ENCODE results near the gene STK24. TPM values are rescaled to one million over a fixed set of nuclear protein-coding genes. Genes with fewer than 3 reads are reported as not detected.

Gene STK24
- total RNA-seq, 1 donor from 2014 or later, result 88.4 TPM

- no peak overlapping the region for H3K4me3 Mint-ChIP-seq
- no peaks in the 10 kb centered on the region for H3K27me3 Mint-ChIP-seq (ENCODE audit: low read depth)
- peaks cover 30% of the 10 kb centered on the region for H3K4me1 Mint-ChIP-seq
- no peak for DNase-seq (ENCODE audit: low spot score in 2 of 2, unreplicated experiment in 2 of 2)
- TF ChIP-seq, protein P1, sequence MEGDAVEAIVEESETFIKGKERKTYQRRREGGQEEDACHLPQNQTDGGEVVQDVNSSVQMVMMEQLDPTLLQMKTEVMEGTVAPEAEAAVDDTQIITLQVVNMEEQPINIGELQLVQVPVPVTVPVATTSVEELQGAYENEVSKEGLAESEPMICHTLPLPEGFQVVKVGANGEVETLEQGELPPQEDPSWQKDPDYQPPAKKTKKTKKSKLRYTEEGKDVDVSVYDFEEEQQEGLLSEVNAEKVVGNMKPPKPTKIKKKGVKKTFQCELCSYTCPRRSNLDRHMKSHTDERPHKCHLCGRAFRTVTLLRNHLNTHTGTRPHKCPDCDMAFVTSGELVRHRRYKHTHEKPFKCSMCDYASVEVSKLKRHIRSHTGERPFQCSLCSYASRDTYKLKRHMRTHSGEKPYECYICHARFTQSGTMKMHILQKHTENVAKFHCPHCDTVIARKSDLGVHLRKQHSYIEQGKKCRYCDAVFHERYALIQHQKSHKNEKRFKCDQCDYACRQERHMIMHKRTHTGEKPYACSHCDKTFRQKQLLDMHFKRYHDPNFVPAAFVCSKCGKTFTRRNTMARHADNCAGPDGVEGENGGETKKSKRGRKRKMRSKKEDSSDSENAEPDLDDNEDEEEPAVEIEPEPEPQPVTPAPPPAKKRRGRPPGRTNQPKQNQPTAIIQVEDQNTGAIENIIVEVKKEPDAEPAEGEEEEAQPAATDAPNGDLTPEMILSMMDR (IDR thresholded peaks at IDR 0.05; ENCODE audit: unreplicated experiment), result no peak
- H3K27ac Mint-ChIP-seq, result peak overlapping the region; percentile 64
- H3K9me3 Mint-ChIP-seq, result no peaks in the 10 kb centered on the region
- peaks cover 22% of the 10 kb centered on the region for H3K36me3 Mint-ChIP-seq
Measured at GRCh38 chr13:98495627-98496478, 81.1 kb downstream of the STK24 start.

DNA sequence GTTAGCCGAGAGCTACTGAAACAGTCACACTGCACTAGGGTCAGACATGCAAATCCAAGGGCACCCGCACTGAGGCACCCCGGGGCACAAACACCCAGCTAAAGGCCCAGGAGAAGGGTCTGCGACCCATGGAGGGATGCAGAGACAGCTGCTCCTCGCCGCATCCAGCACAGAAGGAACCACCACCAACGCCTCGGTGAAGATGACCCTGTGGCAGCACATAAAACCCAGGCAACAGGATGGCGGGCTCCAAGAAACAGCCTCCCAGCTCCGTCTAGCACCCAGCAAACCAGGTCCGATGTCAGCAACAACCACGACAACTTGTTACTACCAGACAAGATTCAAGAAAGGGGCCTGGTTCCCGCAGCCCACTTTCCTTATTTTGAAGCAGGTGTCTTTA is 82.1 kb downstream of the STK24 start:
- Mint-ChIP-seq H3K27me3 (ENCODE audit: low read depth) (no peaks in the 10 kb centered on the region), H3K36me3 (peaks cover 22% of the 10 kb centered on the region), H3K4me1 (peaks cover 40% of the 10 kb centered on the region), H3K9me3 (no peaks in the 10 kb centered on the region), H3K4me3 (no peak overlapping the region), H3K27ac (peak overlapping the region; percentile 16)
- DNase-seq (ENCODE audit: low spot score in 2 of 2, unreplicated experiment in 2 of 2), result no peak
- TF ChIP-seq, protein P1 (IDR thresholded peaks at IDR 0.05; ENCODE audit: unreplicated experiment), result no peak

DNA sequence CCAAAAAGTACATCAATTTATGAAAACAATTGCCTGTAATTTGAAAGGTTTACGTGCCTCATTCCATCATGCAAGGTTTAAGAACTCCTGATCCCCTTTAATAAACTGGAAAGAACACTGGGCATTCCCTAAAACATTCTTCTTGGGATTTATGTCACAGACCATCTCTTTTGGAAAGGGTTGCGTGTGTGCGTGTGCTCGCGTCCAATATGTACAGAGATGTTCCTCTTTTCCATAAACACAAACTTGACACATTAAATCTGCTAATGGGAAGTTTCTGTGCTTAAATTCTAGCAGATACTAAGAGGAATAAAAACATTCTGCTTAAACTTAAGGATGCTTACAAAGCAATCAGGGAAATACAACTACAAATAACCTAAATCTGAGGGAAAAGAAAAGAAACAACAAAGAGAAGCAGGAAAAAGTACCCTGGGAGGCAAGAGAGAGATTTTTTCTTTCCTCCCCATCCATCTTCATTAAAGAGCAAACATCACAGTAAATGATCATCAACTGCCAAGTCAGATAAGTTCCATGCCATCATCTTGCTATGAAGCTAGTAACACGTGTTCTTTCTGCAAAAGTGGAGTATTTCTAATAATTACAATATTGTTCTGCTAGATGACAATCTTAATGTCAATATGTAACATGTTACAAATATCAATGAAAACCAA is 83.7 kb downstream of the STK24 start:
- Mint-ChIP-seq H3K4me3 (no peak overlapping the region), H3K36me3 (peaks cover 15% of the 10 kb centered on the region), H3K4me1 (peaks cover 51% of the 10 kb centered on the region), H3K9me3 (no peaks in the 10 kb centered on the region), H3K27me3 (ENCODE audit: low read depth) (no peaks in the 10 kb centered on the region), H3K27ac (peak overlapping the region; percentile 21)
- DNase-seq (ENCODE audit: low spot score in 2 of 2, unreplicated experiment in 2 of 2), result no peak
- TF ChIP-seq, protein P1 (IDR thresholded peaks at IDR 0.05; ENCODE audit: unreplicated experiment), result no peak

GRCh38 chr13:98492335-98493041 is 84.4 kb downstream of the STK24 start:
- Mint-ChIP-seq H3K27me3 (ENCODE audit: low read depth) (no peaks in the 10 kb centered on the region), H3K9me3 (no peaks in the 10 kb centered on the region), H3K4me1 (peaks cover 55% of the 10 kb centered on the region), H3K36me3 (peaks cover 8% of the 10 kb centered on the region), H3K27ac (no peak overlapping the region), H3K4me3 (no peak overlapping the region)
- TF ChIP-seq, protein P1 (IDR thresholded peaks at IDR 0.05; ENCODE audit: unreplicated experiment), result no peak
- no peak for DNase-seq (ENCODE audit: low spot score in 2 of 2, unreplicated experiment in 2 of 2)

- Mint-ChIP-seq H3K4me1 (peaks cover 48% of the 10 kb centered on the region), H3K27me3 (ENCODE audit: low read depth) (no peaks in the 10 kb centered on the region), H3K4me3 (no peak overlapping the region), H3K36me3 (peaks cover 4% of the 10 kb centered on the region), H3K9me3 (no peaks in the 10 kb centered on the region), H3K27ac (no peak overlapping the region)
- no peak for DNase-seq (ENCODE audit: low spot score in 2 of 2, unreplicated experiment in 2 of 2)
- TF ChIP-seq, protein P1 (IDR thresholded peaks at IDR 0.05; ENCODE audit: unreplicated experiment), result no peak
Measured at GRCh38 chr13:98490866-98491265, 86.0 kb downstream of the STK24 start.

Measured in mesothelial cell of epicardium (in vitro differentiated cells).